ENCODE data around the gene TMC7.
A peak's percentile ranks its signal among the peaks of the same experiment; 100 is the strongest.
"Not testable (repeated sequence)": the region's sequence is repeated elsewhere in the genome, so short reads cannot be mapped to it uniquely, and the experiment has no call there.

TMC7 gene

GRCh38 chr16:18983565-18984434 is at the start of gene TMC7:
Gene TMC7, plus strand, starts transcription at chr16:18983934. Its CDS starts 130 bp downstream, at chr16:18984064.
- no peak for DNase-seq

GRCh38 chr16:18936727-18937340 is 46.9 kb upstream of the TMC7 start:
- no peak for DNase-seq

- no peak for DNase-seq
Observed at GRCh38 chr16:18937390-18937789, 46.3 kb upstream of the TMC7 start.

GRCh38 chr16:18938986-18939385 is 44.7 kb upstream of the TMC7 start:
- no peak for DNase-seq

- no peak for DNase-seq
Observed at GRCh38 chr16:18941471-18941870, 42.3 kb upstream of the TMC7 start.

GRCh38 chr16:18942061-18942460 is 41.7 kb upstream of the TMC7 start:
- no peak for DNase-seq

GRCh38 chr16:18943414-18943813 is 40.3 kb upstream of the TMC7 start:
- no peak for DNase-seq

GRCh38 chr16:18945233-18945632 is 38.5 kb upstream of the TMC7 start:
- DNase-seq: no peak

- DNase-seq: no peak
Observed at GRCh38 chr16:18948372-18949020, 35.2 kb upstream of the TMC7 start.

- no peak for DNase-seq
Observed at GRCh38 chr16:18950469-18951185, 33.1 kb upstream of the TMC7 start.

- DNase-seq: no peak
Observed at GRCh38 chr16:18953547-18953946, 30.2 kb upstream of the TMC7 start.

GRCh38 chr16:18955874-18956580 is 27.7 kb upstream of the TMC7 start:
- peak; percentile 31 for DNase-seq

GRCh38 chr16:18956658-18957241 is 27.0 kb upstream of the TMC7 start:
- not testable (repeated sequence) for DNase-seq

- DNase-seq: no peak
Observed at GRCh38 chr16:18958621-18959029, 25.1 kb upstream of the TMC7 start.

- no peak for DNase-seq
Observed at GRCh38 chr16:18959031-18959505, 24.7 kb upstream of the TMC7 start.

- no peak for DNase-seq
Observed at GRCh38 chr16:18965555-18965954, 18.2 kb upstream of the TMC7 start.

- DNase-seq: no peak
Observed at GRCh38 chr16:18966791-18967190, 16.9 kb upstream of the TMC7 start.

GRCh38 chr16:18969050-18969854 is 14.5 kb upstream of the TMC7 start:
- DNase-seq: peak; percentile 81

GRCh38 chr16:18969855-18970240 is 13.9 kb upstream of the TMC7 start:
- no peak for DNase-seq

- DNase-seq: no peak
Observed at GRCh38 chr16:18975109-18975508, 8.6 kb upstream of the TMC7 start.

- DNase-seq: no peak
Observed at GRCh38 chr16:18979936-18980335, 3.8 kb upstream of the TMC7 start.

Data from activated T-cell treated with anti-CD3 and anti-CD28 coated beads, Interleukin-2, amount 50 U/mL, for 1 hour (primary cell).